ENCODE data around the gene FITM1.

Gene FITM1

GRCh38 chr14:24162093-24162492 lies 31.6 kb downstream of the FITM1 start:
- no peak for DNase-seq

- no peak for DNase-seq
These were observed 34.1 kb downstream of the FITM1 start for GRCh38 chr14:24164518-24164991.

- DNase-seq, result no peak
These were observed 35.3 kb downstream of the FITM1 start for GRCh38 chr14:24165785-24166184.

- no peak for DNase-seq
These were observed 37.1 kb downstream of the FITM1 start for GRCh38 chr14:24167469-24168114.

DNA sequence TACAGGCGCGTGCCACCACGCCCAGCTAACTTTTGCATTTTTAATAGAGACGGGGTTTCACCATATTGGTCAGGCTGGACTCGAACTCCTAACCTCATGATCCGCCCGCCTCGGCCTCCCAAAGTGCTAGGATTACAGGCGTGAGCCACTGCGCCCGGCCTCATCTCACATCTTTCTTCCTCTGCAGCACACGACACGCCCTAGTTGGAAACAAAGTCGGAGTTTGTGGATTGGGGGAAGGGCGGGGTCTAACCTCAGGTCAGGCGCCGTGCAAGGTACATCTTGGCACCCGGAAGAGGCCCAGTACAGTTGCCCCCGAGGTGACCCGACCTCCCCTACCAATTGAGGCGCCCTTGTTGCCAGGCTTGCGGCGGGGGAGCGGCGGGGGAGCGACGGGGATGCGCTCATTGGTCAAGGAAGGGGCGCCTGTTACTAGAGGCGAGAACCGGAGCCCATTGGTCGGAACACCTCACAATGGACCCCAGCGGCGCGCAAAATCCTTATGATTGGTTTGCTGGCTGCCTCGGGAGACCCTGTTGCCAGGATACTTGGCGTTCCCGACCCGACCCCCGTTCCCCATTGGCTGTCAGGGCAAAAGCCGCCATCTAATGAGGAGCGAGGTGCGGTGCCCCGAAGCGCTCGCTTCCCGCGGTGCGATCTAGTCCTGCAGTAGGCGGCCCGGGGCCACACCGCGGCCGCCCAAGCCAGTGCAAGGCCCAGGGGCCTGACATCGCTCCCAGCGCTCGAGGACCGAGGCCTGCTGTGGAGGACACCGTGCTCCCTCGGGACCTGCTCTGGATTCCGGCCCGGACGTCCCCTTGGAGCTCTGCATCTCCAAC lies 41.2 kb downstream of the FITM1 start, which contains the start of gene REC8:
REC8 (plus strand) TSS at position 659 of the 839 bp plus-strand sequence. CDS start 473 bp downstream, outside the sequence.
- DNase-seq, result peak; percentile 87

DNA sequence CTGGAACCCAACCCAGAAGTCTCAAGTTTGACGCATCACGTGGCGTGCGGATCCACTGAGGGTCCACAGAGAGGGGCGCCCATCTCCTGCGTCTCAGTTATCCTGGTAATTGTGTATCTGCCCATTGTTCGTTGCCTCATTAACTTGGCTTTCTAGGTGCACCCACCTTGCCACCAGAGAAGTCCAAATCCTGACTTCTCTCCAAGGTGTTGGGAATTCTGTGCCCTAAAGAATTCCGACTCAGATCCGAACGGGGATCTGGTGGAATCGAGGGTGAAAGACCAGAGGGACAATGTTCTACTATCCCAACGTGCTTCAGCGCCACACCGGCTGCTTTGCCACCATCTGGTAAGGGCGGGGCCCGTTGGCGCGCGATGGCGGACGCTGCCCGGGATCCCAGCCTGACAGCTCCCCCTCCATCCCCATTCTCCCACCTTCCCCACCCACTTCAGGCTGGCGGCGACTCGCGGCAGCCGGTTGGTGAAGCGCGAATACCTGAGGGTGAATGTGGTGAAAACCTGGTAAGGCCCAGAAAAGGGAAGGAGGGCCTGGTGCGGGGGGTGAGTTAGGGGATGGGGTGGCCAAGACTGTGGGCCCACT lies 41.9 kb downstream of the FITM1 start:
- no peak for DNase-seq

GRCh38 chr14:24172871-24173281 lies 42.4 kb downstream of the FITM1 start:
- no peak for DNase-seq

GRCh38 chr14:24176599-24176998 lies 46.1 kb downstream of the FITM1 start:
- DNase-seq, result no peak

DNA sequence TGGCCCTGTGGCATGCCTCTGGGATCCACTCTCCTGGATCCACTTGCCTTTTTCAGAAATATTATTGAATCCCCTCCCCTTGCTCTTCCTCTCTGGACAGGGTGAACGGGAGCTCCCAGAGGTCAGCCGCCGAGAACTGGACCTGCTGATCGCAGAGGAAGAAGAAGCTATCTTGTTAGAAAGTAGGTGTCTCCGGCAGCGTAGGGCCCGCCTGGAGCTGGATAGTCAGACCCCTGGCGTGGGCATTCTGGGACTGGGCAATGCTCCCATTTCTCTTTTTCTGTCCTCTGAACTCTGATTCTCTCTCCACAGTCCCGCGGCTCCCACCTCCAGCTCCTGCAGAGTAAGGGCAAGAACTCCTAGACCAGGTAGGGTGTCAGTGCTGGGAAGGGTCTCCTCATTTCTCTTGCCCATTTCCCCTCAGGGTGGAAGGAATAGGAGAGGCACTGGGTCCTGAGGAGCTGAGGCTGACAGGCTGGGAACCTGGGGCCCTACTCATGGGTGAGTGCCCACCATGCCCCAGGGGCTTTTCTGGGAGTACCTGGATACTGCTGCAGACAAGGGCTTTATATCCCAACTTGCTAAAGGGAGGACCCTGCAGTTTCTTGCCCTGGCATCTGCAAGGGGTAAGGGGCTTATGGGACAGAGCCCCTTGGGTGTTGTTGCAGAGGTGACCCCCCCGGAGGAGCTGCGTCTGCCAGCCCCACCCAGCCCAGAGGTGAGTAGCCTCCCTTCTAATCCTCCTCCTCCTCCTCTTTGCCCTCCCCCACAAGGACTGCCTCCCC lies 46.8 kb downstream of the FITM1 start:
- no peak for DNase-seq

- DNase-seq, result no peak
These were observed 47.4 kb downstream of the FITM1 start for GRCh38 chr14:24177891-24178290.

DNA sequence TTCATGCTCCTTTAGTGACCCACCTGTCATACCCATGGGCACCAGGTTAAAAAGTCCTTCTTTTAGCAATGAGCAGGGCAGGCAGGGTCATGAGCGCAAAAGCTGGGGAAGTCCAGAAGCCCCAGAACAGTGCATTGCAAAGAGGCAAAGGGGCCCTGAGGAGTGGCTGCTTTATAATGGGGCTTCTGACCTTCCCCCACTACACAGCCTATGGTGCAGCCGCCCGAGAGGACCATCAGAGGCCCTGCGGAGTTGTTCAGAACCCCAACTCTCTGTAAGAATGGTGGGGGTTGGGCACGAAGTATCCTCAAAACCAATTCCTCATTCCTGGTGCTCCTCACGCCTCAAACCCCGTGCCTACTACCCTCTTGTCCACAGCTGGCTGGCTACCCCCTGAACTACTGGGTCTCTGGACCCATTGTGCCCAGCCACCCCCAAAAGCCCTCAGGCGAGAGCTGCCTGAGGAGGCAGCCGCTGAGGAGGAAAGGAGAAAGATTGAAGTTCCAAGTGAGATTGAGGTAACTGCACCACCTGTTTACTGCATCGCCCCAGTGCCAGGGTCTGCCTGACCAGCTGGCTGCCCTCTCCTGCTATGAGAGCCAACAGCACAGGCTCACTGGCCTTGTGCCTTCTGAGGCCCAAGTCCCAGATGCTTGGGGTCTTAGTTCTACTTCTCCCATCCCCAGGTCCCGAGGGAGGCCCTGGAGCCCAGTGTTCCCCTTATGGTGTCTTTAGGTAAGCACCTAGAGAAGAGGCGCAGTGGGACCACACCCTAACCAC lies 48.1 kb downstream of the FITM1 start:
- DNase-seq, result no peak

- DNase-seq, result no peak
These were observed 49.0 kb downstream of the FITM1 start for GRCh38 chr14:24179294-24179960.

DNA sequence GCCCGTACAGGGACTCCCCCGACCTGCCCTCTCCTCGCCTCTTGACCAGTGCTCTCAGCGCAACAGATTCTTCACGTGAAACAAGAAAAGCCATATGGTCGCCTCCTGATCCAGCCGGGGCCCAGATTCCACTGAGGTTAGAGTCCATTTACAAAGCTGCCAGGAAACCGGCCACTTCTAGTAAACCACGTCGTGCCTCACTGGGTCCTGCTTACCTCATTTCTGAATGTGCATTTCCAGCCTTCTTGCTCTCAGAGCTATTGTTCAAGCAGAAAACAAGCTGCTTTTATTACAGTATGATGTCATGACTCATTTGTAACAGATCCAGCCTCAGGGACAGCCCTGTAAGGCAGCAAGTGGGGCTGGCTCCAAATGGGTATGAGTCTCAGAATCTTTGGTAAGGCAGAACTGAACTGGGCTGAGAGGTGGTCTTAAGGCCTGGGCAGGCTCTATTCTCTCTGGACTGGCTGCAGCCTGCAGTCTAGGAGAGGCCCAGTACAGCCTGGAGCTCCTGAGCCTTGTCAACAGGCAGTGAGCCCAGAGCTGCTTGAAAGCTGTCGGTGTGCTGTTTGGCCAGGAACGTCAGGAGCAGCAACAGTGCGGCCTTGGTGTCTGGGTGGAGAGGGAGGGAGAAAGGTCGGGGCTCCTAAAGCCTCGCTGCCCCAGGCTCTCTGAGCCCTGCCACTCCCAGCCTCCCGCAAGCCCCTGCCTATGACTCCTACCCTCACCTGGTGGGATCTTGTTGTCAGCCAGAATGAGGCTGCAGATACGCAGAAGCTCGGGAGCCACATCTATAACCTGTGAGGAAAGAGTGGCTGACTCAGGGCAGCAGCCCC lies 49.7 kb downstream of the FITM1 start:
- DNase-seq, result no peak

- no peak for DNase-seq
These were observed 51.1 kb downstream of the FITM1 start for GRCh38 chr14:24181371-24182077.

All from activated CD8-positive, alpha-beta memory T cell treated with anti-CD3 and anti-CD28 coated beads for 24 hours (primary cell).